ENCODE measurements around the gene SLC9A9.

The SLC9A9 gene

GRCh38 chr3:143343944-143344343 is 504.3 kb downstream of the SLC9A9 start:
- no peak overlapping the region for H3K4me3 ChIP-seq (ENCODE audit: control insufficient read depth in 1 of 7, extremely low read depth in 1 of 7, insufficient read depth in 4 of 7, low read depth in 2 of 7, low read length in 6 of 7)
- no peaks in the 10 kb centered on the region for H3K36me3 ChIP-seq (ENCODE audit: control insufficient read depth in 4 of 4, insufficient read depth in 4 of 4, low read length in 3 of 4)
- no peak overlapping the region for H3K27ac ChIP-seq (ENCODE audit: insufficient read depth in 1 of 2, low read depth in 1 of 2, low read length in 2 of 2, poor library complexity in 1 of 2, severe bottlenecking in 2 of 2)
- no peaks in the 10 kb centered on the region for H3K27me3 ChIP-seq (replicated peaks in 2 of 5; ENCODE audit: control insufficient read depth in 4 of 5, insufficient read depth in 5 of 5, low read length in 4 of 5)
- CTCF ChIA-PET = no interaction called here
- no CpG with 5 or more reads among the region's 1 CpG for WGBS (ENCODE audit: insufficient coverage)
- no peak for DNase-seq
- peaks cover 0 to 5% (median 0%) of the 10 kb centered on the region in 4 experiments for H3K4me1 ChIP-seq (ENCODE audit: control extremely low read depth in 1 of 4, control insufficient read depth in 4 of 4, insufficient read depth in 4 of 4, low read length in 3 of 4)
- POLR2A ChIA-PET = no interaction called here
- no peaks in the 10 kb centered on the region for H3K9me3 ChIP-seq (ENCODE audit: control extremely low read depth in 1 of 5, control insufficient read depth in 4 of 5, insufficient read depth in 2 of 5, low read depth in 1 of 5, low read length in 4 of 5)

GRCh38 chr3:143343031-143343430 is 505.2 kb downstream of the SLC9A9 start:
- no peak overlapping the region for H3K27ac ChIP-seq (ENCODE audit: insufficient read depth in 1 of 2, low read depth in 1 of 2, low read length in 2 of 2, poor library complexity in 1 of 2, severe bottlenecking in 2 of 2)
- CTCF ChIA-PET = no interaction called here

DNA sequence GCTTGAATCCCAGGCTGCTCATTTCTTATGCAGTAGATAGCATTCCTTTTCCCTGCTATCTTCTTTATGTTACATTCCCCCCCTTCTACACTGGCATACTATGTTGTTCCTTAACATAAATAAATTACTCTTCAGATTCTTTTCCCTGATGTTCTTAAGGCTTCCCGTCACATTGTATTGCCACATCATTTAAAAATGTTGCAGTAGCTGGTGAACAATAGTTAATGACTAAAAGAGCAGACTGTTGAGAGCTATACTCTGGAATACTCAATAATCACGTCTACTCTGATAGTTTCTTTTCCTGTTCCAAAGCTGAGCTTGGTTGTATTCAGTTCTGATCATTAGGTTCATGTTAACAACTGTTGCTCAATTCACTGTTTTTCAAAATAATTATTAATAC is 508.8 kb downstream of the SLC9A9 start:
- DNase-seq = no peak
- ChIA-PET POLR2A (no interaction called here), CTCF (interaction anchor here (1.4 to 1.7 kb wide), 2 partner anchors 9 kb away, joined by 3 to 8 read pairs; no protein-coding TSS in a partner anchor)
- Histone ChIP-seq H3K36me3 (ENCODE audit: control insufficient read depth in 4 of 4, insufficient read depth in 4 of 4, low read length in 3 of 4) (no peaks in the 10 kb centered on the region), H3K27me3 (replicated peaks in 2 of 5; ENCODE audit: control insufficient read depth in 4 of 5, insufficient read depth in 5 of 5, low read length in 4 of 5) (no peaks in the 10 kb centered on the region), H3K9me3 (ENCODE audit: control extremely low read depth in 1 of 5, control insufficient read depth in 4 of 5, insufficient read depth in 2 of 5, low read depth in 1 of 5, low read length in 4 of 5) (peaks cover 0 to 4% (median 0%) of the 10 kb centered on the region in 5 experiments), H3K4me3 (ENCODE audit: control insufficient read depth in 1 of 7, extremely low read depth in 1 of 7, insufficient read depth in 4 of 7, low read depth in 2 of 7, low read length in 6 of 7) (no peak overlapping the region), H3K4me1 (ENCODE audit: control extremely low read depth in 1 of 4, control insufficient read depth in 4 of 4, insufficient read depth in 4 of 4, low read length in 3 of 4) (peaks cover 0 to 2% (median 0%) of the 10 kb centered on the region in 4 experiments), H3K27ac (ENCODE audit: insufficient read depth in 1 of 2, low read depth in 1 of 2, low read length in 2 of 2, poor library complexity in 1 of 2, severe bottlenecking in 2 of 2) (no peak overlapping the region)
- WGBS (ENCODE audit: insufficient coverage) = 90% methylated on average over 2 of the region's 2 CpGs

More at GRCh38 chr3:143343031-143343430, 505.2 kb downstream of the SLC9A9 start:
- POLR2A ChIA-PET = no interaction called here
- no peak for DNase-seq
- H3K9me3 ChIP-seq (ENCODE audit: control extremely low read depth in 1 of 5, control insufficient read depth in 4 of 5, insufficient read depth in 2 of 5, low read depth in 1 of 5, low read length in 4 of 5) = no peaks in the 10 kb centered on the region
- H3K27me3 ChIP-seq (replicated peaks in 2 of 5; ENCODE audit: control insufficient read depth in 4 of 5, insufficient read depth in 5 of 5, low read length in 4 of 5) = no peaks in the 10 kb centered on the region
- H3K36me3 ChIP-seq (ENCODE audit: control insufficient read depth in 4 of 4, insufficient read depth in 4 of 4, low read length in 3 of 4) = no peaks in the 10 kb centered on the region
- 89% methylated on average over 1 of the region's 1 CpG for whole genome bisulfite sequencing (ENCODE audit: insufficient coverage)
- no peak overlapping the region for H3K4me3 ChIP-seq (ENCODE audit: control insufficient read depth in 1 of 7, extremely low read depth in 1 of 7, insufficient read depth in 4 of 7, low read depth in 2 of 7, low read length in 6 of 7)
- peaks cover 0 to 5% (median 0%) of the 10 kb centered on the region in 4 experiments for H3K4me1 ChIP-seq (ENCODE audit: control extremely low read depth in 1 of 4, control insufficient read depth in 4 of 4, insufficient read depth in 4 of 4, low read length in 3 of 4)

- Histone ChIP-seq H3K4me1 (ENCODE audit: control extremely low read depth in 1 of 4, control insufficient read depth in 4 of 4, insufficient read depth in 4 of 4, low read length in 3 of 4) (no peaks in the 10 kb centered on the region), H3K36me3 (ENCODE audit: control insufficient read depth in 4 of 4, insufficient read depth in 4 of 4, low read length in 3 of 4) (no peaks in the 10 kb centered on the region), H3K27ac (ENCODE audit: insufficient read depth in 1 of 2, low read depth in 1 of 2, low read length in 2 of 2, poor library complexity in 1 of 2, severe bottlenecking in 2 of 2) (no peak overlapping the region), H3K9me3 (ENCODE audit: control extremely low read depth in 1 of 5, control insufficient read depth in 4 of 5, insufficient read depth in 2 of 5, low read depth in 1 of 5, low read length in 4 of 5) (peaks cover 0 to 4% (median 0%) of the 10 kb centered on the region in 5 experiments), H3K27me3 (replicated peaks in 2 of 5; ENCODE audit: control insufficient read depth in 4 of 5, insufficient read depth in 5 of 5, low read length in 4 of 5) (no peaks in the 10 kb centered on the region), H3K4me3 (ENCODE audit: control insufficient read depth in 1 of 7, extremely low read depth in 1 of 7, insufficient read depth in 4 of 7, low read depth in 2 of 7, low read length in 6 of 7) (no peak overlapping the region)
- no peak for DNase-seq
- ChIA-PET CTCF (interaction anchor here (1.2 to 1.3 kb wide), 2 partner anchors 12 to 13 kb away, joined by 3 read pairs; no protein-coding TSS in a partner anchor), POLR2A (no interaction called here)
- WGBS (ENCODE audit: insufficient coverage) = 100% methylated on average over 2 of the region's 2 CpGs
Measured at GRCh38 chr3:143337387-143337786, 510.9 kb downstream of the SLC9A9 start.

DNA sequence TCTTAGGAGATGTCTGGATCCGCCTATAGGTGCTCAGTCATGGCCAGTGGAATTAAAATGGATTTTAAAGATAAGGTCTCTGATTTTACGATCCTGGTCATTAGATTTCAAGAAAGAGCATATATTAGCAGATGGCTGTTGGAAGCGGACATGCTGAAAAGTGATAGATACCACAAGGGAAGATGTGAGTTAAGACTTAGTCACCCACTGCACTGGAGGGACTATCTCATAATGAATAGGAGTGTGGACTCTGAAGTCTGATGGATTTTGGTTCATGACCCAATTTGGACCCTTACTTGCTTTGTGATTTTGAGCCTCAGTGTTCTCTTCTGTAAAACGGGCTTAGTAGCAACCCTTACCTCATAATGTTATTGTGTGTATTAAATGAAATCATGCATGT is 514.0 kb downstream of the SLC9A9 start:
- 100% methylated on average over 3 of the region's 4 CpGs for WGBS (ENCODE audit: insufficient coverage)
- CTCF ChIA-PET = no interaction called here
- POLR2A ChIA-PET = no interaction called here
- peaks cover 0 to 4% (median 0%) of the 10 kb centered on the region in 5 experiments for H3K9me3 ChIP-seq (ENCODE audit: control extremely low read depth in 1 of 5, control insufficient read depth in 4 of 5, insufficient read depth in 2 of 5, low read depth in 1 of 5, low read length in 4 of 5)
- no peak overlapping the region for H3K4me3 ChIP-seq (ENCODE audit: control insufficient read depth in 1 of 7, extremely low read depth in 1 of 7, insufficient read depth in 4 of 7, low read depth in 2 of 7, low read length in 6 of 7)
- peaks cover 0 to 8% (median 1%) of the 10 kb centered on the region in 4 experiments for H3K4me1 ChIP-seq (ENCODE audit: control extremely low read depth in 1 of 4, control insufficient read depth in 4 of 4, insufficient read depth in 4 of 4, low read length in 3 of 4)
- no peaks in the 10 kb centered on the region for H3K36me3 ChIP-seq (ENCODE audit: control insufficient read depth in 4 of 4, insufficient read depth in 4 of 4, low read length in 3 of 4)
- peaks cover 0 to 9% (median 4%) of the 10 kb centered on the region in 5 experiments for H3K27me3 ChIP-seq (replicated peaks in 2 of 5; ENCODE audit: control insufficient read depth in 4 of 5, insufficient read depth in 5 of 5, low read length in 4 of 5)
- no peak for DNase-seq
- no peak overlapping the region for H3K27ac ChIP-seq (ENCODE audit: insufficient read depth in 1 of 2, low read depth in 1 of 2, low read length in 2 of 2, poor library complexity in 1 of 2, severe bottlenecking in 2 of 2)

DNA sequence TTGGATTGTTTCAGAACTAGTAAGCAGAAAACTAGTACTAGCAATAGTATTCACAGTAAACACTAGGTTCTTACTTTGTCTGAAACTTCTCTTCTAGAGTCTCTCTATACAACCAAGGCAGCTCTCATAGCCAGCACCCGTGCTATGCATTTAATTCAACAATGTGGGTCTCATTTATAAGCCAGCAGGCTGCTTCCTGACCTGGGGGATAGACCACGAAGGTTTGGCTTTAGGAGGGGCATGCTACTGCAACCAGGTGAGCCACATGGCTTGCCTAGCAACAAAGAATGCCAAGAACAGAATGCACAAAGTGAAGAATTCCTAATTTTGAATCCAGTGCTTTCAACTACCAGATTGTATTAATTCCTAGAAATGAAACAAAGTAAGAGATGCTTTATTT is 514.9 kb downstream of the SLC9A9 start:
- H3K36me3 ChIP-seq (ENCODE audit: control insufficient read depth in 4 of 4, insufficient read depth in 4 of 4, low read length in 3 of 4) = no peaks in the 10 kb centered on the region
- H3K27me3 ChIP-seq (replicated peaks in 2 of 5; ENCODE audit: control insufficient read depth in 4 of 5, insufficient read depth in 5 of 5, low read length in 4 of 5) = peaks cover 0 to 9% (median 4%) of the 10 kb centered on the region in 5 experiments
- ChIA-PET CTCF (no interaction called here), POLR2A (no interaction called here)
- H3K4me1 ChIP-seq (ENCODE audit: control extremely low read depth in 1 of 4, control insufficient read depth in 4 of 4, insufficient read depth in 4 of 4, low read length in 3 of 4) = peaks cover 0 to 8% (median 1%) of the 10 kb centered on the region in 4 experiments
- H3K9me3 ChIP-seq (ENCODE audit: control extremely low read depth in 1 of 5, control insufficient read depth in 4 of 5, insufficient read depth in 2 of 5, low read depth in 1 of 5, low read length in 4 of 5) = peaks cover 0 to 4% (median 0%) of the 10 kb centered on the region in 5 experiments
- DNase-seq = no peak
- H3K4me3 ChIP-seq (ENCODE audit: control insufficient read depth in 1 of 7, extremely low read depth in 1 of 7, insufficient read depth in 4 of 7, low read depth in 2 of 7, low read length in 6 of 7) = no peak overlapping the region
- no peak overlapping the region for H3K27ac ChIP-seq (ENCODE audit: insufficient read depth in 1 of 2, low read depth in 1 of 2, low read length in 2 of 2, poor library complexity in 1 of 2, severe bottlenecking in 2 of 2)
- 89% methylated on average over 2 of the region's 2 CpGs for WGBS (ENCODE audit: insufficient coverage)

- DNase-seq = no peak
- CTCF ChIA-PET = no interaction called here
- no peak overlapping the region for H3K27ac ChIP-seq (ENCODE audit: insufficient read depth in 1 of 2, low read depth in 1 of 2, low read length in 2 of 2, poor library complexity in 1 of 2, severe bottlenecking in 2 of 2)
- H3K4me3 ChIP-seq (ENCODE audit: control insufficient read depth in 1 of 7, extremely low read depth in 1 of 7, insufficient read depth in 4 of 7, low read depth in 2 of 7, low read length in 6 of 7) = no peak overlapping the region
- peaks cover 0 to 4% (median 0%) of the 10 kb centered on the region in 5 experiments for H3K9me3 ChIP-seq (ENCODE audit: control extremely low read depth in 1 of 5, control insufficient read depth in 4 of 5, insufficient read depth in 2 of 5, low read depth in 1 of 5, low read length in 4 of 5)
- POLR2A ChIA-PET = no interaction called here
- peaks cover 0 to 8% (median 2%) of the 10 kb centered on the region in 4 experiments for H3K4me1 ChIP-seq (ENCODE audit: control extremely low read depth in 1 of 4, control insufficient read depth in 4 of 4, insufficient read depth in 4 of 4, low read length in 3 of 4)
- 20% methylated on average over 1 of the region's 1 CpG for WGBS (ENCODE audit: insufficient coverage)
- peaks cover 0 to 9% (median 4%) of the 10 kb centered on the region in 5 experiments for H3K27me3 ChIP-seq (replicated peaks in 2 of 5; ENCODE audit: control insufficient read depth in 4 of 5, insufficient read depth in 5 of 5, low read length in 4 of 5)
- H3K36me3 ChIP-seq (ENCODE audit: control insufficient read depth in 4 of 4, insufficient read depth in 4 of 4, low read length in 3 of 4) = no peaks in the 10 kb centered on the region
Measured at GRCh38 chr3:143332026-143332425, 516.2 kb downstream of the SLC9A9 start.

Data from common myeloid progenitor, CD34-positive (primary cell).